PC-9 (cell line): ENCODE results near the gene ITGA5. TPM values are rescaled to one million over a fixed set of nuclear protein-coding genes. Genes with fewer than 3 reads are reported as not detected.
"Not testable (repeated sequence)": the region's sequence is repeated elsewhere in the genome, so short reads cannot be mapped to it uniquely, and the experiment has no call there.

ENCODE experiments used
- BruUV-seq: library from RNA; stranded (reverse); fragments of 400-500 nt; replicated peaks from 2 replicates; lab custom pipeline; 2021; lab: Mats Ljungman, UMichigan
- CTCF ChIA-PET: fragments of 300-600 bp; sonication (Branson Sonifier 250); formaldehyde crosslinking; loops from one replicate; lab custom pipeline; 2022; ENCODE audit warnings: antibody characterized with exemption; lab: Charles Lee
- POLR2A ChIA-PET: fragments of 300-600 bp; sonication (Branson Sonifier 250); formaldehyde crosslinking; loops from one replicate; lab custom pipeline; 2022; ENCODE audit warnings: antibody characterized with exemption; ENCODE audit not compliant: unreplicated experiment; lab: Charles Lee
- DNase-seq, 2 experiments: peaks; one replicate each; pipeline versions ENCODE4 v3.0.0 to v3.0.0-alpha.2; 2015 to 2022; ENCODE audit warnings: mixed read lengths in 1 of 2
- H2AFZ ChIP-seq: fragments of 200-600 bp; sonication (generic); 2 replicates; pipeline ENCODE4 v1.8.1; 2017; ENCODE audit warnings: antibody characterized with exemption
- H3F3A ChIP-seq: fragments of 200-600 bp; sonication (generic); 2 replicates; pipeline ENCODE4 v1.8.1; 2017; ENCODE audit warnings: antibody characterized with exemption, mild to moderate bottlenecking, low read depth; ENCODE audit not compliant: insufficient read depth
- H3K27ac ChIP-seq: fragments of 200-600 bp; sonication (generic); 2 replicates; pipeline ENCODE4 v1.6.1; 2016; ENCODE audit warnings: mixed run types
- H3K27me3 ChIP-seq: fragments of 200-600 bp; sonication (generic); 2 replicates; pipeline ENCODE4 v1.6.1; 2016; ENCODE audit warnings: low read depth, mixed run types; ENCODE audit not compliant: insufficient read depth
- H3K36me3 ChIP-seq: fragments of 200-600 bp; sonication (generic); 2 replicates; pipeline ENCODE4 v1.6.1; 2016; ENCODE audit warnings: low read depth, mixed run types
- H3K4me1 ChIP-seq: fragments of 200-600 bp; sonication (generic); replicated peaks from 2 replicates; pipeline ENCODE4 v1.6.1; 2016; ENCODE audit warnings: mixed run types; ENCODE audit not compliant: insufficient read depth
- H3K4me2 ChIP-seq: fragments of 200-600 bp; sonication (generic); 2 replicates; pipeline ENCODE4 v1.6.1; 2017; ENCODE audit warnings: mixed run types
- H3K4me3 ChIP-seq: fragments of 200-600 bp; sonication (generic); 2 replicates; pipeline ENCODE4 v1.6.1; 2016; ENCODE audit warnings: mixed run types
- H3K79me2 ChIP-seq: fragments of 200-600 bp; sonication (generic); 2 replicates; pipeline ENCODE4 v1.6.1; 2017; ENCODE audit warnings: low read depth, mixed run types
- H3K9me2 ChIP-seq: fragments of 200-600 bp; sonication (generic); 2 replicates; pipeline ENCODE4 v1.8.1; 2017; ENCODE audit warnings: mild to moderate bottlenecking; ENCODE audit not compliant: insufficient read depth
- H3K9me3 ChIP-seq: fragments of 200-600 bp; sonication (generic); 2 replicates; pipeline ENCODE4 v1.8.1; 2016; ENCODE audit warnings: low read depth; ENCODE audit not compliant: insufficient read depth
- H4K20me1 ChIP-seq: fragments of 200-600 bp; sonication (generic); 2 replicates; pipeline ENCODE4 v1.8.1; 2017; ENCODE audit not compliant: insufficient read depth
- EZH2 ChIP-seq: fragments of 200-600 bp; sonication (generic); IDR thresholded peaks from 2 replicates; pipeline ENCODE4 v1.8.0; 2017; ENCODE audit warnings: antibody characterized with exemption, low read depth
- intact Hi-C: fragments of 100-400 bp; cut with micrococcal nuclease; formaldehyde crosslinking; loops from one replicate; pipeline ENCODE4 v1.10.0; 2022; ENCODE audit not compliant: unreplicated experiment
- total RNA-seq: library from RNA; stranded (reverse); gene quantifications from 2 replicates; pipeline ENCODE4 v1.2.3, GENCODE V29; 2021
- TF ChIP-seq, protein P1 (sequence below): fragments of 200-600 bp; sonication (generic); conservative IDR thresholded peaks from 2 replicates; pipeline ENCODE4 v1.6.1; 2017; ENCODE audit warnings: mixed run types, antibody characterized with exemption, mild to moderate bottlenecking, moderate library complexity

Gene ITGA5
- total RNA-seq, 1 experiment from 2014 or later = 28.4 TPM

DNA sequence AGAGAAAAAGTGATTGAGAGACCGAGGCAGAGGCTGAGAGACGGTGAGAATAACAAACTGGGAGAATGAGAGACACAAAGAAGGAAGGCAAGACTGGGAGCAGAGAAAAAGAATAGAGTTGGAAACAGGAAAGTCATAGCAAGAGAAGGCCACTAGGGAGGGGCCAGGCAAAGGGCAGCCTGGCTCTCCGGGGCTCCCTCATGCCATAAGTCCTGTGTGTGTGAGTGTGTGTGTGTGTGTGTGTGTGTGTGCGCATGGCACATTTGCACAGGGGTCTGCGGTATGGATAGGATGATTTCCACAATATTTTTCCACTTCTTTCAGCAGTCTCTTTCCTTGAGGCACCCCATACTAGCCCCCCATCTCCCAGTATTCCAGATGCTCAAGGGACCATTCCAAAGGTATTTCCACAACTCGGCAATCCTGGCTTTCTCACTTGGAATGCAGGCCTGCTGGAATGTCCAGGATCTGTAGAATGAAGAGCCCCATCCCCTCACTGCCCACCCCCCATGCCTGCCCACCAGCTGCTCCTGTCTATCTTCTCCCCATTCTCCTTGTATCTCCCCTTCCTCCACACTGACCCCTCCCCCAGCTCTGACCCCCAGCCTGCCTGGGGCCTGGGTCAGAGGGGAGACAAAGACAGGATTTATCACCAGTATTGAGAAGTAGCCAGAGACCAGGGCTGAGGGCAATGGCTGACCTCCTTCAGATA is 63.8 kb downstream of the ITGA5 start:
- ChIA-PET CTCF (no interaction called here), POLR2A (no interaction called here)
- Histone ChIP-seq H3F3A (peaks cover 42% of the 10 kb centered on the region; the same call in 1 of the 2 replicates), H3K27ac (no peak overlapping the region), H3K79me2 (no peaks in the 10 kb centered on the region), H3K9me3 (no peaks in the 10 kb centered on the region), H3K9me2 (no peaks in the 10 kb centered on the region), H3K27me3 (no peaks in the 10 kb centered on the region), H3K4me2 (no peak overlapping the region), H3K4me3 (no peak overlapping the region), H3K36me3 (peaks cover 14% of the 10 kb centered on the region), H2AFZ (no peak overlapping the region), H3K4me1 (peaks cover 8% of the 10 kb centered on the region), H4K20me1 (no peaks in the 10 kb centered on the region)
- no peak for TF ChIP-seq EZH2
- TF ChIP-seq, protein P1, sequence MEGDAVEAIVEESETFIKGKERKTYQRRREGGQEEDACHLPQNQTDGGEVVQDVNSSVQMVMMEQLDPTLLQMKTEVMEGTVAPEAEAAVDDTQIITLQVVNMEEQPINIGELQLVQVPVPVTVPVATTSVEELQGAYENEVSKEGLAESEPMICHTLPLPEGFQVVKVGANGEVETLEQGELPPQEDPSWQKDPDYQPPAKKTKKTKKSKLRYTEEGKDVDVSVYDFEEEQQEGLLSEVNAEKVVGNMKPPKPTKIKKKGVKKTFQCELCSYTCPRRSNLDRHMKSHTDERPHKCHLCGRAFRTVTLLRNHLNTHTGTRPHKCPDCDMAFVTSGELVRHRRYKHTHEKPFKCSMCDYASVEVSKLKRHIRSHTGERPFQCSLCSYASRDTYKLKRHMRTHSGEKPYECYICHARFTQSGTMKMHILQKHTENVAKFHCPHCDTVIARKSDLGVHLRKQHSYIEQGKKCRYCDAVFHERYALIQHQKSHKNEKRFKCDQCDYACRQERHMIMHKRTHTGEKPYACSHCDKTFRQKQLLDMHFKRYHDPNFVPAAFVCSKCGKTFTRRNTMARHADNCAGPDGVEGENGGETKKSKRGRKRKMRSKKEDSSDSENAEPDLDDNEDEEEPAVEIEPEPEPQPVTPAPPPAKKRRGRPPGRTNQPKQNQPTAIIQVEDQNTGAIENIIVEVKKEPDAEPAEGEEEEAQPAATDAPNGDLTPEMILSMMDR = no peak
- BruUV-seq = no TSS peak
- intact Hi-C loops = no loop called here
- DNase-seq = no peak

DNA sequence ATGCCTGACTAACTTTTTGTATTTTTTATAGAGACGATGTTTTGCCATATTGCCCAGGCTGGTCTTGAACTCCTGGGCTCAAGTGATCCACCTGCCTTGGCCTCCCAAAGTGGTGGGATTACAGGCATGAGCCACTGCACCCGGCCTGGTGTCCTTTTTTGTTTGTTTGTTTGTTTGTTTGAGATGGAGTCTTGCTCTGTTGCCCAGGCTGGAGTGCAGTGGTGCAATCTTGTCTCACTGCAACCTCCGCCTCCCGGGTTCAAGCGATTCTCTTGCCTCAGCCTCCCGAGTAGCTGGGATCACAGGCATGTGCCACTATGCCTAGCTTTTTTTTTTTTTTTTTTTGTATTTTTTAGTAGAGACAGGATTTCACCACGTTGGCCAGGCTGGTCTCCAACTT is 64.8 kb downstream of the ITGA5 start:
- H2AFZ ChIP-seq, H3K4me3 ChIP-seq, BruUV-seq, POLR2A ChIA-PET, H3K27ac ChIP-seq, H3K4me2 ChIP-seq, H3K79me2 ChIP-seq, intact Hi-C loops, H3K9me3 ChIP-seq, H3K27me3 ChIP-seq, DNase-seq, H3K4me1 ChIP-seq, H4K20me1 ChIP-seq, H3K9me2 ChIP-seq: not testable (repeated sequence)
- peaks cover 40% of the 10 kb centered on the region; the same call in 1 of the 2 replicates for H3F3A ChIP-seq
- CTCF ChIA-PET = interaction anchor here (0.6 kb wide), 2 partner anchors 52 to 135 kb away, joined by 3 to 7 read pairs; no protein-coding TSS in a partner anchor
- peaks cover 22% of the 10 kb centered on the region for H3K36me3 ChIP-seq

DNA sequence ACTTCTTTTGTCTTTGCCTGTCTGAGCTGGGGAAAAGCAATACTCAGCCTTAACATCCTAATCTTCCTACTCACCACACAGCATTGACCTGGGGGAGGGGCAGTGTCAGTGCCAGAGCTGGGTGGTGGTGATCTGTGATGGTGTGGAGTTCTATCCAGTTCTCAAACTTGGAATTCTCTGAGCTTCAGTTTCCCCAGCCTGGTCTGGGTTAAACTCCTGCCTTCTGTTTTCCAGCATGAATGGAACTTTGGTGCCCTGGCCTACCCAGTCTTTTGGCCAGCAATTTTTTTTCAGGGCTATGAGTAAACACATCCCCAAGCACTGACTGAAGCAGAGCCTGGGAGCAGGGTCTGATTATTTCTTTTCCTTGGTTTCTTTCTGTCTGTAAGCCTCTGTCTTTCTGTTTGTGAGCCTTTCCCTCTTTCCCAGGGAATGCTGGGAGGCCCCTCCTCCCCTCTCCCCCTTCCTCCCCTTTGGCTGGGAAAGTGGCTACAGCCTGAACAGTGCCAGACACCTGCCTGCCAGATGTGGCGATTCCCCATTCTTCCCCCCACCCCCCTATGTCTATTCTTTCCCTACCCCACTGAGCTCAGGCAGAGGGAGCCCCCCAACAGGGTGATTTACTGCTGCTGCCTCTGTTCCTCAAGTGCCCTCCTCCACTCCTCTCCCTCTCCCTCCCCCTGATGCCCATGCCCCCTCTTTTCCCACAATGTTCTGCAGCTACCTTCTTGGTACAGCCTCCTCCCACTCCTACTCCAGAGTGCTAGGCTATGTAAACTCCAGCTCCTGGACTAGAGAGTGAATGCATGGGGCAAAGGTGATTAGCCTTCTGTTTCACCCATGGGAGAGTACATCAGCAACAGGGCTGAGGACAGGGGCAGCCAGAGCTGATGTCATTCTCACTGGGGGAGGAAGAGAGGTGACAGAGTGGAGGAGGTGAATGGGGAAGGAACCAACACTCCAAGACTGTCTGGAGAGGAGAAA is 65.9 kb downstream of the ITGA5 start:
- H3F3A ChIP-seq = peaks cover 47% of the 10 kb centered on the region; the same call in 1 of the 2 replicates
- no peak overlapping the region for H2AFZ ChIP-seq
- H3K4me1 ChIP-seq = no peaks in the 10 kb centered on the region; the same call in 1 of the 2 replicates
- DNase-seq = no peak
- ChIA-PET POLR2A (interaction anchor here (0.6 kb wide), 1 partner anchor 35 kb away, joined by 3 read pairs; no protein-coding TSS in a partner anchor), CTCF (interaction anchor here (0.5 to 0.6 kb wide), 2 partner anchors 133 to 134 kb away, joined by 5 to 7 read pairs; no protein-coding TSS in a partner anchor)
- H3K27me3 ChIP-seq = no peaks in the 10 kb centered on the region
- no peak for TF ChIP-seq EZH2
- TF ChIP-seq, protein P1 = no peak
- intact Hi-C loops = no loop called here
- H3K36me3 ChIP-seq = peaks cover 29% of the 10 kb centered on the region
- BruUV-seq = no TSS peak
- no peak overlapping the region for H3K4me3 ChIP-seq
- H3K4me2 ChIP-seq = no peak overlapping the region
- H3K79me2 ChIP-seq = no peaks in the 10 kb centered on the region
- H4K20me1 ChIP-seq = no peaks in the 10 kb centered on the region
- H3K9me3 ChIP-seq = no peaks in the 10 kb centered on the region
- H3K9me2 ChIP-seq = no peaks in the 10 kb centered on the region
- H3K27ac ChIP-seq = no peak overlapping the region
